COLO829 (cell line): ENCODE data around the gene BMPR1A.
A peak's percentile ranks its signal among the peaks of the same experiment; 100 is the strongest.

Experiments
- DNase-seq: peaks from one replicate; pipeline ENCODE4 v3.0.0; 2012; ENCODE audit warnings: low spot score

Gene BMPR1A

DNA sequence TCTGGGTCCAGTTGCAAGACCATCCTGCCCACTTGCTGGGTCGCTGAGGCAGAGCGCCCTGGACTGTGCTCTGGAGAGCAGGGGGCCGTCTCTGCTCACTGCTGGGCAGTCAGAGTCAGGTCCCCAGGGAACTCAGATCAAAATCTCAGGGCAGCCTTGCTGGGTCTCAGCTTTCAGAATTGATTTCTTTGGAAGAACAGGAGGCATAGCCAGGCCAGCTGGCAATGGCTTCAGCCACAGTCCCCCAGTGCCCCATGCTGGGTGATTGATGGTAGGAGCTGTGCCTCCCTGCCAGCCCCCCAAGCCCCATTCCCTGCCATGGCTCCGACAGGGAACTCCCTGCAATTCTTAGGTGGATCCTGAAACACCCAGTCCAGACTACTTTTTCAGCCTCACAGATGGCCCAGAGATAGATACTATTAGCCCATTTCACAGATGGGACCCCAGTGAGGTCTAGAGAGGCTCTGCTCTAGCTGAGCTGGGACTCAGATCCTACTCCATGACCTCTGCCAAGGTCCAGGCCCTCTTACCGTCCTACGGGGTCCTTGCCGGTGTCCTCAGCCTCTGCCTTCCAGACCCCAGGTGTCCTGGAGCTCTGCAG lies 200.5 kb downstream of the BMPR1A start:
- DNase-seq: no peak

- no peak for DNase-seq
Observed at GRCh38 chr10:86957471-86958115, 201.2 kb downstream of the BMPR1A start, which contains the start of gene MMRN2. MMRN2 (minus strand) TSS chr10:86957615; CDS start chr10:86957541, 74 bp downstream.

GRCh38 chr10:86958116-86958900 lies 201.9 kb downstream of the BMPR1A start, which contains the start of gene SNCG:
SNCG (plus strand) TSS chr10:86958599; CDS start chr10:86958698, 99 bp downstream.
- no peak for DNase-seq

- DNase-seq: peak; percentile 45
Observed at GRCh38 chr10:86958901-86959736, 202.7 kb downstream of the BMPR1A start.

DNA sequence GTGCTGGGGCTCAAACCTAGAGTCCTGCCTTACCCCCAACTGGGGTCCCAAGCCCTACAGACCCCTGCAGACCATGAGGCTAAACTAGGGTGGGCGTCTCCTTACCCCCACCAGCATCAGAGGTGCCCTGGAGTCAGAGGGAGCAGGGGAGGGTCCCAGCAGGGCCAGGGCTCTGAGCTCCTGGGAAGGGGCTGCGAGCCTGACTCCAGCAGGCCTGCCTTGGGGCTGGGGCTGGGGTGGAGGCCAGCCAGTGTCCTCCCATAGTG lies 203.3 kb downstream of the BMPR1A start:
- DNase-seq: no peak

DNA sequence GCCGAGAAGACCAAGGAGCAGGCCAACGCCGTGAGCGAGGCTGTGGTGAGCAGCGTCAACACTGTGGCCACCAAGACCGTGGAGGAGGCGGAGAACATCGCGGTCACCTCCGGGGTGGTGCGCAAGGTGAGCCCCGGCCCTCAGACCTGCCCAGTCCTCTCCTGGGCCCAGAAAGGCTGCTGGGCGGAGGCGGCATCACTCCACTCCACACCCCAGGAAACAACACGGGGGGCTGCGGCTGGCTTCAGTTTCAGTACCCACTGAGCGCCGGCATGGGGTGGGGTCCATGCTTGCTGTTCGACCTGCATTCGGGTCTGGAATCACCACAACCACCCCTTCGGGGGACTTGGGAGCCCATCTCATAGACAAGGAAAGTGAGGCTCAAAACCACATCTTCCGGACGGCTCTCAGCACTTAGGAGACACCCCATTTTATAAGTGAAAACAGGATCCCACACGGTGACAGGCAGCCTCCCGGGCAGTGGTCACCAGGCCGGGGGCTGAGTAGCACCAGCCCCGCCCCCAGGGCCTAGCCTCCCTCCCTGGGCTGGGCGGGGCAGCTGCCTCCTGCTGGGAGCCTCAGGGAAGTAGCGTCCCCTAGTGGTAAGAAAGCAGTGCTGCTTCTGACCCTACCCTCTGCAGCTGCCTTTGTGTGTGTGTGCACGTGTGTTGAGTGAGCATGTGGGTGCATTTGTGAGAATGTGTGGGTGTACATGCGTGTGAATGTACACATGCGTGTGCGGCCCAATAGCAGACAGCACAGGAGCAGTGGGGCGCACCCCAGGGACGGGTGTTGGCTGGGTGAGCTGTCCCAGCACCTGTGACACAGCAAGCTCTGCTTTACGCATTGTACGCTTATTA lies 203.8 kb downstream of the BMPR1A start:
- DNase-seq: peak; percentile 46

DNA sequence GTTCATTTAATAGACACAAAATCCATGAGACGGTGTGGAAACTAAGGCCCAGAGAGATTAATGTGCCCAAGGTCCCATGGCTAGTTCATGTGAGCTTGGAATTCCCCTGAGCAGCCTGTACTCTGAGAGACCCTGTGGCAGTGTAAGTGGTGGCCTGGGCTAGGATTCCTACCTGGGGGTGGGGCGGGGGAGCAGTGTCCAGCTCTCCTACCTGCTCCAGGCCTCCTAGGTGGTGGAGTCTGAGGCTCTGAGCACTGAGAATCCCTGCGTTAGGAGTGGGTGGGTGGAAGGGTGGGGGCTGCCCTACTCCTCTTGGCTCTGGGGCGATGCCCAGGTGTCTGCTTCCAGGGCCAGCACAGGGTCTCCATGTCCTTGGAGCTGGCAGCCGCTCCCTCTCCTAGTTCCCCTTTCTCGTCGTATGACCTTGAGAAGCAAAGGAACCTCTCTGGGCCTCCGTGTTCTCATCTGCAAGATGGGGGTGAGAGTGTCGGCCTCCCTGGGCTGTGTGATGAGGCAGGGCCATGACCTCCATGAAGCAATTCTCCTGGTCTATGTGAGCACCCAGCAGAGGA lies 204.5 kb downstream of the BMPR1A start:
- no peak for DNase-seq

- no peak for DNase-seq
Observed at GRCh38 chr10:86961481-86962091, 205.2 kb downstream of the BMPR1A start.

DNA sequence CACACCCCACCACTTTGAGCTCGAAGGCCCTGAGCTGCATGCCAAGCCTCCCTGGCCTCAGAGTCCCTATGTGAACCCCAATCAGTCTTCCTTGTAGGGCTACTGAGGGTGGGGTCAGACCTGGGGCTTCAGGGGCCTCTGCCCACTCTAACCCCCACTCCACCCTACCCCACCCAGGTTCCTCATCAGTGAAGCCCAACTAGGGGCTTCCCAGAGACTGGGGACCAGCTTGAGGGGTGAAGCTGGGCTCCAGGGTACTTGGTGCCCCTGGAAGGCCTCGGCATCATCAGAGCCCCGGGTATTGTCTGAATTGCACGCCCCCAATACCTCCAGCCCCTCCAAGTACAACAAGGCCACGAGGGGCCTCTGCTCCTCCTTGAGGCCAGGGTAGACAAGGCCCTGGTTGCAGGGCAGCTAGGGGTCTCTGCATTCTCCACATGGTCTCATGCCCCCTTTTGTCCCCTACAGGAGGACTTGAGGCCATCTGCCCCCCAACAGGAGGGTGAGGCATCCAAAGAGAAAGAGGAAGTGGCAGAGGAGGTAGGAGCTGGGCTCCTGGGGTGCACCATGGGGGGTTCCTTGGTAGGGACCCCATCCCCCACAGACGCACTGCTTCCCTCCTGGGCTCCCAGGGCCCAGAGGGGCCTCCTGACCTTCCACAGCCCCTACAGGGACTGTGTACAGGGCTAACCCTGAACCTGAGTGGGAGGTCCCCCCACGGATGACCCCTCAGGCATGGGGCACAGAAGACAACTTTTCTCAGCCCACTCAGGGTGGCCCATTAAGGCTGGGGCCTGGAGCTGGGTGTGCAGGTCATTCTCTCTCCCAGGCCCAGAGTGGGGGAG lies 205.9 kb downstream of the BMPR1A start:
- DNase-seq: no peak

DNA sequence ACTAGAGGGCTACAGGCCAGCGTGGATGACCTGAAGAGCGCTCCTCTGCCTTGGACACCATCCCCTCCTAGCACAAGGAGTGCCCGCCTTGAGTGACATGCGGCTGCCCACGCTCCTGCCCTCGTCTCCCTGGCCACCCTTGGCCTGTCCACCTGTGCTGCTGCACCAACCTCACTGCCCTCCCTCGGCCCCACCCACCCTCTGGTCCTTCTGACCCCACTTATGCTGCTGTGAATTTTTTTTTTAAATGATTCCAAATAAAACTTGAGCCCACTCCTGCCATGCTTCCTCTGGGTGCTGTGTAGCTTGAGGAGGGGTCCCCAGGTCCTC lies 206.5 kb downstream of the BMPR1A start:
- no peak for DNase-seq

DNA sequence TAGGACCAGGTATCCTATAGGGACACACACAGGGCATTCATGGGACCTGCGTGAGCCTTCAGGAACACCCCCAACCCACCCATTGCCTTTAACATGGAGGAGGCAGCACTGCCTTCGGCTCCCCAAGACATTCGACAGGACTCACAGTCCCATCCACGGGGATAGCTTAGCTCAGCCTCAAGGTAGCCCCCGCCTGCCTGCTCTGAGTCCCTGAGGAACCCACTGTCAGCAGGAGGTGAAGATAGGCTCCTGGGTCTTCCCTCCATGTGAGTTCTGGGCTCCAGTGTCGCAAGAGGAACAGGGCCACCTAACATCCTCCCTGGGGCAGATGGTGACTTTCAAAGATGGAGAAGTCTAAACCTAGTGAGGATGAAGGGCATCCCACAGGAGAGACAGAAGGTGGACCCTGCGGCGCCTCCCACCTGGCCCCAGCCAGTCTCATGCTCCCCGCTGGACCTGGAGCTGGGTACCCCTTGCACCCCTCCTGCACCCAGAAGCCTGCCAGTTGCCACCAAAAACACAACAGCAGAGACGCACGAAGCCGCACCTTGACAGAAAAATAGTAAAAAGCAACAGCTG lies 207.0 kb downstream of the BMPR1A start:
- no peak for DNase-seq

GRCh38 chr10:86964061-86964846 lies 207.8 kb downstream of the BMPR1A start:
- DNase-seq: no peak

- no peak for DNase-seq
Observed at GRCh38 chr10:86964847-86965190, 208.4 kb downstream of the BMPR1A start.

- no peak for DNase-seq
Observed at GRCh38 chr10:86965986-86966654, 209.7 kb downstream of the BMPR1A start.

DNA sequence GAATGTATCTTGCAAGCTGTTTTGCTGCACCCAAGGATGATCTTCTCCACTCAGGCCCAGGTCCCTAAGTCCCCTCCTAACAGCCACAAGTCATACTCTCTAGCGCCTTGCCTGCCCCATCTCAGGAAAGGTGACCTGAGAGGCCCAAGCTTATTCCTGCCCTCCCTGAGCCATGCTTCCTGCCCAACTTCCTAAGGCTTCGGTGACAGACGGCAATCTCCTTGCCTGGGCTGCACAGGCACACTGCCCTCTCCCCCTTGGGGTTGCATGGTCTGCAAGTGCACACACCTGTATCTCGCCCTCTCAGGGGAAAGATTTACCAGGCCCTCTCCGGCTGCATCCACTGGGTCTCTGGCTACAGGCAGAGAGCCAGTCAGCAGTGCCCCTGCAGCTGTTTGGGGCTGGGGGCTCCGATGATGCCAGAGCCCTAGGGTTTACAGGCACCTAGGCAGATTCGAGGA lies 211.1 kb downstream of the BMPR1A start:
- no peak for DNase-seq

DNA sequence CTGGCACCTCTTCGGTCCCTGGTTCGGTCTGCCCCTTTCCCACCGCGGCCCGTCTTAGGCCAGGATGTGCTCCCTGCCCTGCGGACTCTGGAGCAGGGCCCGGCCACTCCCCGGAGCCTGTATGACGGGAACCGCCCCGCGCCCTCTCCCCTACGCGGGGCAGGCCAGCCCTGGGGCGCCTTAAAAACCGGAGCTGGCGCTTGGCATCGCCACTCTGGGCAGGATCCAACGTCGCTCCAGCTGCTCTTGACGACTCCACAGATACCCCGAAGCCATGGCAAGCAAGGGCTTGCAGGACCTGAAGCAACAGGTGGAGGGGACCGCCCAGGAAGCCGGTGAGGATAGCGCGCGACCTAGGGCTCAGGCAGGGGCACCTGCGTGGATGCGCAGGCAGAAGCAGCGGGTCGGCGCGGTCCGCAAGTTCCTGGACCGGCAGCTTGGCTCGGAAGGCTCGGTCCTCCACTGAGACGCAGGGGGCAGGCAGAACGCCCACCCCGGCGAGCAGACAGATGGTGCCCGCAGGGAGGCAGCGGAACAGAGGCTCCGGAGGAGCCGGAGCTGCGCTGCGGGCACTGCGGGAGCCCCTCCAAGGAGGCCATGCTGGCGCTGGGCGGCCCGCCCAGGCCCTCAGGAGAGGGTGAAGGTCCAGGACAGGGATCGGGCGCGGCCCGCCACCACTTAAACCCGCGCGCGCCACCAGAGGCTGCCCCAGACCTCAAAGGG lies 212.0 kb downstream of the BMPR1A start, which contains the start of gene ADIRF:
TSS of gene ADIRF (plus strand) at position 212 of the 723 bp plus-strand sequence. CDS start at position 275, 63 bp downstream.
- DNase-seq: no peak

DNA sequence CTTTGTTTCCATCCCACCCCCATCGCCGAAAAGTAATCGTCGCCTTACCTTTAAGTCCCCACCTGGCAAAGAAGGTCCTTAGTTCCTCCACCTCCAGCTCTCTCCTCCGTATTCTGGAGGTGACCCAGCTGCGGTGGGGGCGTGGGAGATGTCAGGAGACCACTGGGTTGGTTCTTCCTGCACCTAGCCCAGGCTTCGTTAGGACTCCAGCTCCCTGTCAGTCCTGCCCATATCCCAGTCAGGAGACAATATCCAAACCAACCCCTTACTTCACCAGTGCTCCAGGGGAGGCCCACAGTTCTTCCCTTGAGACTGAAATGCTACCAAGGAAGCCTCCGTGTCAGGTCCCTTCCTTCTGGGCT lies 212.6 kb downstream of the BMPR1A start:
- no peak for DNase-seq
